ENCODE data around the gene MDC1. TPM values are rescaled to one million over a fixed set of nuclear protein-coding genes. Genes with fewer than 3 reads are reported as not detected.
"Not testable (repeated sequence)": the region's sequence is repeated elsewhere in the genome, so short reads cannot be mapped to it uniquely, and the experiment has no call there.

Gene MDC1
- polyA plus RNA-seq, 1 donor: 53.0 TPM

DNA sequence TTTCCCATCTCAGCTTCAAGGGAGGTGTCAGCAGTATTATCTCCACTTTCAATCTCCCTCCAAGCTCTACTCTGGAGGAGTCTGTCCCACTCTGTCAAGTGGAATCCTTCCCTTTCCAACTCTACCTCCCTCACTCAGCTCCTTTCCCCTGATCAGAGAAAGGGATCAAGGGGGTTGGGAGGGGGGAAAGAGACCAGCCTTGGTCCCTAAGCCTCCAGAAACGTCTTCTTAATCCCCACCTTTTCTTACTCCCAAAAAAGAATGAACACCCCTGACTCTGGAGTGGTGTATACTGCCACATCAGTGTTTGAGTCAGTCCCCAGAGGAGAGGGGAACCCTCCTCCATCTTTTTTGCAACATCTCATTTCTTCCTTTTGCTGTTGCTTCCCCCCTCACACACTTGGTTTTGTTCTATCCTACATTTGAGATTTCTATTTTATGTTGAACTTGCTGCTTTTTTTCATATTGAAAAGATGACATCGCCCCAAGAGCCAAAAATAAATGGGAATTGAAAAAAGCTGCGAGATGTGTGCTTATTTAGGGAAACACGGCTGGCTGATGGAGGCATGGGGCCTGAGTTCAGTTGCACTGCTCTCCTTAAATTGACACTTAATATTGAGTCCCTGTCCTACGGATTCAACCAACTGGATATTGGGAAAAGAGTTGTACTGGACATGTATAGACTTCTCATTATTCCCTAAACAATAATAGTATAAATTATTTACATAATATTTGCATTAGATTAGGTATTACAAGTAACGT lies 8.0 kb upstream of the MDC1 start:
- DNase-seq: no peak

DNA sequence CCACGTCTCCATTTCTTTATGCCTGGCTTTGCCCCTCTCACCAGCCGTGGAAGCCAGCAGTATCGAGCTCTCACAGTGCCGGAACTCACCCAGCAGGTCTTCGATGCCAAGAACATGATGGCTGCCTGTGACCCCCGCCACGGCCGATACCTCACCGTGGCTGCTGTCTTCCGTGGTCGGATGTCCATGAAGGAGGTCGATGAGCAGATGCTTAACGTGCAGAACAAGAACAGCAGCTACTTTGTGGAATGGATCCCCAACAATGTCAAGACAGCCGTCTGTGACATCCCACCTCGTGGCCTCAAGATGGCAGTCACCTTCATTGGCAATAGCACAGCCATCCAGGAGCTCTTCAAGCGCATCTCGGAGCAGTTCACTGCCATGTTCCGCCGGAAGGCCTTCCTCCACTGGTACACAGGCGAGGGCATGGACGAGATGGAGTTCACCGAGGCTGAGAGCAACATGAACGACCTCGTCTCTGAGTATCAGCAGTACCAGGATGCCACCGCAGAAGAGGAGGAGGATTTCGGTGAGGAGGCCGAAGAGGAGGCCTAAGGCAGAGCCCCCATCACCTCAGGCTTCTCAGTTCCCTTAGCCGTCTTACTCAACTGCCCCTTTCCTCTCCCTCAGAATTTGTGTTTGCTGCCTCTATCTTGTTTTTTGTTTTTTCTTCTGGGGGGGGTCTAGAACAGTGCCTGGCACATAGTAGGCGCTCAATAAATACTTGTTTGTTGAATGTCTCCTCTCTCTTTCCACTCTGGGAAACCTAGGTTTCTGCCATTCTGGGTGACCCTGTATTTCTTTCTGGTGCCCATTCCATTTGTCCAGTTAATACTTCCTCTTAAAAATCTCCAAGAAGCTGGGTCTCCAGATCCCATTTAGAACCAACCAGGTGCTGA lies 7.0 kb upstream of the MDC1 start:
- not testable (repeated sequence) for DNase-seq

DNA sequence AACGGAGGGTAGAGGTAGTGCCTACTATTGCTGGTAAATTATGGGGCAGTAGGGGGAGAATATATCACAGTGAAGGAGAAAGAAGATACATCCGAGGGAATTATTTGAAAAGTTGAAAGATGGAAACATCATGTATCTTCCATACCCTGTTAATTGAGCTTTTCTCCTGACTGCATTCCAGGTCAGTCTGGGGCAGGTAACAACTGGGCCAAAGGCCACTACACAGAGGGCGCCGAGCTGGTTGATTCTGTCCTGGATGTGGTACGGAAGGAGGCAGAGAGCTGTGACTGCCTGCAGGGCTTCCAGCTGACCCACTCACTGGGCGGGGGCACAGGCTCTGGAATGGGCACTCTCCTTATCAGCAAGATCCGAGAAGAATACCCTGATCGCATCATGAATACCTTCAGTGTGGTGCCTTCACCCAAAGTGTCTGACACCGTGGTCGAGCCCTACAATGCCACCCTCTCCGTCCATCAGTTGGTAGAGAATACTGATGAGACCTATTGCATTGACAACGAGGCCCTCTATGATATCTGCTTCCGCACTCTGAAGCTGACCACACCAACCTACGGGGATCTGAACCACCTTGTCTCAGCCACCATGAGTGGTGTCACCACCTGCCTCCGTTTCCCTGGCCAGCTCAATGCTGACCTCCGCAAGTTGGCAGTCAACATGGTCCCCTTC lies 6.2 kb upstream of the MDC1 start:
- DNase-seq: not testable (repeated sequence)

DNA sequence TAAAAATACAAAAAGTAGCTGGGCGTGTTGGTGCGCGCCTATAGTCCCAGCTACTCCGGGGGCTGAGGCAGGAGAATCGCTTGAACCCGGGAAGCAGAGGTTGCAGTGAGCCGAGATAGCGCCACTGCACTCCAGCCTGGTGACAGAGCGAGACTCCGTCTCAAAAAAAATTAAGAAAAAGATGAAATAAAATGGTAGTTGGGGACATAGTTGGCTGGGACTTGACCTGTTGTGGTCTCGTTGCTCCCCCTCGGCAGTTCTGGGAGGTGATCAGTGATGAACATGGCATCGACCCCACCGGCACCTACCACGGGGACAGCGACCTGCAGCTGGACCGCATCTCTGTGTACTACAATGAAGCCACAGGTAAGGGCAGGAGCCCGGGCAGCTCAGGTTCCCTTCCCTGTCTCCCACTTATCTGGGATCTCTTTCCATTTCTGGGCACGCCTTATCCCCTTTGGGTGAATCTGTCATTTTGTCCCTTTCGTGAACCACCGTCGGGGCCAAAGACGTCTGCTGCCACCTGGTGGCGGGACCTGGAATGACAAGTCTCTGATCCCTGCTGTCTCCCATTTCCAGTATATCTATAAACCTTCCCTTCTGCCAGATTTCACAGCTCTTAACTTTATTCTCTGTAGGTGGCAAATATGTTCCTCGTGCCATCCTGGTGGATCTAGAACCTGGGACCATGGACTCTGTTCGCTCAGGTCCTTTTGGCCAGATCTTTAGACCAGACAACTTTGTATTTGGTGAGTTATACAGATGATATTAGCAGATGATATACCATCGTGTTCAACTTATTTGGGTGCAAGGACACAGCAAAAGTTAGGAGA lies 5.4 kb upstream of the MDC1 start:
- peak; percentile 75 for DNase-seq

DNA sequence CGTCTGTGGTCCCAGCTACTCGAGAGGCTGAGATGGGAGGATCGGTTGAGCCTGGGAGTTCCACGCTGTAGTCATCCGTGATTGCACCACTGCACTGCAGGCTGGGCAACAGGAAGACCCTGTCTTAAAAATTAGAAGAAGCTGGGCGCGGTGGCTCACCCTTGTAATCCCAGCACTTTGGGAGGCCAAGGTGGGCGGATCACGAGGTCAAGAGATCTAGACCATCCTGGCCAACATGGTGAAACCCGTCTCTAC lies 4.9 kb upstream of the MDC1 start:
- DNase-seq: not testable (repeated sequence)

DNA sequence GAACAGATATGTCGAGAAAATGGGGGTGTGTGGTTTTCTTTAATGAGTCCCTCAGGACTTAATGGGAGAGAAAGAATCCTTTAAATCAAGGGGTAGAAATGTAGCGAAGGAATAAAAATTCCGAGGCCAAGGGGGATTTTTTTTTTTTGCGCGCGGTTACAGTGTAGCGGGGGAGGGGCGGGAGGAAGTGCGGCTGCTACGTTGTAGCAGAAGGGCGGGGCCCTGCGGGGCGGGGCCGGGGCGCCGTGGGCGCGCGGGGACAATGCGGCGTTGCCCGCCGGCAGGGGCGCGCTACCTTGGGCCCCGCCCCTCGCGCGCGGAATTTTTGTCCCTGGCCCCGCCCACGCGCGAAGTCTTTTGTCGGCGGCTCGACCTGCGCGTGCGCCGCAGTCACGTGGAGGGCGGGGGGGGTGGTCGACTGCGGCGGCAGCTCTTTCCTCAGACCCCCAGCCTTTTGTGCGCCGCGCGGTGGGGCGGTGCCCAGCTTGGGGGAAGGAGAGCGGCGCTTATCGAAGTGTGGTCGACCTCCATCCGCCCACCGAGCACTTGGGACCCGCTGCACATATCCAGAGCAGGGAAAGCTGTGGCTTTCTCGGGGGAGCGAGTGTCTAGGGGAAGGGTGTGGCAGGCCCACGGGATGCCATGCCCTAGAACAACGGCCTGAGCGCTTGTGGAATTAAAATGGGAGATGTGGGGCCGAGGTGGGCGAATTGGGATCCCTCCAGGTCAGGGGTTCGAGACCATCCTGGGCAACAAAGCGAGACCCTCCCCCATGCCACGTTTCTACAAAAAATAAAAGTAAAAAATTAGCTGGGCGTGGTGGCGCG lies 4.3 kb upstream of the MDC1 start:
- peak; percentile 89 for DNase-seq

DNA sequence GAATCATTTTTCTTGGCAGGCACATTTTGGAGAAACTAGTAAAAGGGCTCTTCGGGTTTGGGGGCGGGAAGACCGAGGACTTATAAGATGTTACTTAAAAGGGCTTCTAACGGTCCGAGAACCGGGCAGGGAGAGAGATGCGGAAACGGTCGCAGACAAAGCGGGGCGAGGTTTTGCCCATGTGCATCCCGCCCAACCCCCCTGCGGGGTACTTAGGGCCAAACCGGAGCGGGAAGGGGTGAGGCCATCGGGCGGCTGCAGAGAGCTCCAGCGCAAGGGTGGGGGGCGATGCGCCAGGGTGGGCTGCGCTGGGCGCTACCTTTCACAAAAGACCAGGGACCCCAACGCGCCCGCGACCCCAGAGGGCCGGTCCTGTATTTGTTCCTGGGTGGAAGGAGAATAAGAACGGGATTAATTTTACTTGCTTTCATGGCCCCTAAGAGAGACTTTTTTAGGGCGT lies 3.7 kb upstream of the MDC1 start:
- no peak for DNase-seq

DNA sequence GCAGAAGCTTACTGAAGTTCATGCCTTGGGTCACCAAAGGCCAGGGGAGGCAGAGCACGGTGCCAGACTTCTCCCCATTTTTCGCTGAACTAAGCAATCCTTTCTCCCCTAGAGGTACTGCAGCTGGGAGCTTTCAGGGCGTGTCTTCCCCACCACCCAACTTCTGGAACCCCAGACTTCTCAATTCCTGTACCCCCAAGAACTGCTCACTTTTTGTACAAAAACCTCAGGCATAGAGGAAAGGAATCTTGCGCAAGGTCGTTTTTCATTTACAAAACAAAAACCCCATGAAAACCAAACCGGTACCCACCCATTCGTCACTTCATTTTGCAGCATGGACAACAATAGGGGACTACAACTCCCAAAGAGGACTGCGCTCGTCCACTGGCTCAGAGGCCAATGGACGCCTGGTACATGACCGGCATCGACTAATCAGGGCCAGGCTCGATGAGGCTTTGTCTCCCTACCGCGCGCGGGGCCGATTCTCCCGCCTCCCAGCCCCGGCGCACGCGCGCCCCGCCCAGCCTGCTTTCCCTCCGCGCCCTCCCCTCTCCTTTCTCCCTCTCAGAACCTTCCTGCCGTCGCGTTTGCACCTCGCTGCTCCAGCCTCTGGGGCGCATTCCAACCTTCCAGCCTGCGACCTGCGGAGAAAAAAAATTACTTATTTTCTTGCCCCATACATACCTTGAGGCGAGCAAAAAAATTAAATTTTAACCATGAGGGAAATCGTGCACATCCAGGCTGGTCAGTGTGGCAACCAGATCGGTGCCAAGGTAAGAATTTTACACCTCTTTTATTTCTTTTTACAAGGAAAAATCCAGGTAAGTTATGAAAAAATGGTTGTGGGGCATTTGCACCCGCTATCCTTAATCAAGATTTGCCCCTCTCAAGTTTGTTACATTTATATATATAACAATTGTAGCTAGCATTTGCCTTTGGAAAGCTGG lies 3.0 kb upstream of the MDC1 start, which contains the start of gene TUBB:
Gene TUBB (plus strand): TSS at position 562 of the 947 bp plus-strand sequence. CDS start 155 bp downstream, at position 717.
- peak; percentile 97 for DNase-seq

DNA sequence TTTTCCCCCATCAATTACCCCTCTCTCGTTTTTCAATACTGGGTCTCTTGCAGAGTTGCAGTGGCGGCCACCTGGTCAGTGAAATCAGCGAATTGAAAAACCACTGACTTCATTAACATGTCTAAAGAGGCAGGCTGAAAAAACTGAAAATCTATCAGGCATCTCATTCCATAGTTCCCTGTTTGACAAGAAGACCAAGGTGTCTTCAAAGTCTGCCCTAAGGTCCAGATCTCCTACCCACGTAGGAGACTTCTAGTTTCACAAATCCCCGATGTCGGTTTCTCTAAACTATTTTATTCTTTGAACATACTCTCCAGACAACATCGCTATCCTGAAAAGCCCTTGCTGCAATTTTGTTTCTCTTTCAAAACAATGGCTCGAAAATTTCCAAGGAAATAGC lies 2.3 kb upstream of the MDC1 start:
- DNase-seq: no peak

DNA sequence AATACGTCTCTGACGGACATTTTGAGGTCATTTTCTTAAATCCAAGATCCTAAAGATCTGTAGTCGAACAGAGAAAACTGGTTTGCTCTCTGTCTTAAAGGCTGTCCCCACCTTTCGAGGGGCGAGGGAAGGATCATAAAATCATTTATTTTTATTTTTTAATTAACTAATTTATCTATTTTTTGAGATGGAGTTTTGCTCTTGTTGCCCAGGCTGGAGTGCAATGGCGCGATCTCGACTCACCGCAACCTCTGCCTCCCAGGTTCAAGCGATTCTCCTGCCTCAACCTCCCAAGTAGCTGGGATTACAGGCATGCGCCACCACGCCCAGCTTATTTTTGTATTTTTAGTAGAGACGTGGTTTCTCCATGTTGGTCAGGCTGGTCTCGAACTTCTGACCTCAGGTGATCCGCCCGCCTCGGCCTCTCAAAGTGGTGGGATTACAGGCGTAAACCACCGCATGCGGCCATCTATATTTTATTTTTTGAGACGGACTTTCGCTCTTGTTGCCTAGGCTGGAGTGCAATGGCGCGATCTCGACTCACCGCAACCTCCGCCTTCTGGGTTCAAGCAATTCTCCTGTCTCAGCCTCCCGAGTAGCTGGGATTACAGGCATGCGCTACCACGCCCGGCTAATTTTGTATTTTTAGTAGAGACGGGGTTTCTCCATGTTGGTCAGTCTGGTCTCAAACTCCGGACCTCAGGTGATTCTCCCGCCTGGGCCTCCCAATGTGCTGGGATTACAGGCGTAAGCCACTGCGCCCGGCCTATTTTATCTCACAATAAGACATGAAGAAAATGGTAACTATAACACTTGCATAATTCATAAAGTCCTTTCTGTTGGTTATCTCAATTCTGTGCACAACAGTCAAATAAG lies 1.0 kb upstream of the MDC1 start:
- DNase-seq: not testable (repeated sequence)

DNA sequence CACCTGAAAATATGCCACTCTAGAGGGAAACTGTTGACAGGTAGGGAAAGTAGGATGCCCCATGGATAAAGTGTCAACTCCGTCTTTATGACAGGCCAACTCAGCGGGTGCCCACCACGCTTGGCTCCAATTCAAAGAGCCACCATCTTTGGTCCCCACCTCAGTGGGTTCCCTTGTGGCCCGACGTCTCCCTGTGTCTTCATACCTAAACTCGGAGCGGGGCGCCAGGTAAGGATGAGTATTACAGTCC lies 277 bp downstream of the MDC1 start:
- DNase-seq: peak; percentile 20

DNA sequence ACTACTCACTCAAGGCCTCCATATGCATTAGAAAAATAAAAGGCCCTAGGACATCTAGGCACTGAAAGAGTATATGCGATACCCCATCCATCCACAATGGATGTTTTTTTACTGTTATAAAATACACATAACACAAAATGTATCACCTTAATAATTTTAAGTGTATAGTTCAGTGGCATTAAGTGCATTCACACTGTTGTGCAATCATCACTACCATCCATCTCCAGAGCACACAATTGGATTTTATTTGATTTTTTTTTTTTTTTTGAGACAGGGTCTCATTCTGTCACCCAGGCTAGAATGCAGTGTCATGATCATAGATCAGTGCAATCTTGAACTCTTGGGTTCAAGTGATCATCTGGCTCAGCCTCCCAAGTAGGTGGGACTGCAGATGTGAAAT lies 2.8 kb downstream of the MDC1 start:
- DNase-seq: no peak

DNA sequence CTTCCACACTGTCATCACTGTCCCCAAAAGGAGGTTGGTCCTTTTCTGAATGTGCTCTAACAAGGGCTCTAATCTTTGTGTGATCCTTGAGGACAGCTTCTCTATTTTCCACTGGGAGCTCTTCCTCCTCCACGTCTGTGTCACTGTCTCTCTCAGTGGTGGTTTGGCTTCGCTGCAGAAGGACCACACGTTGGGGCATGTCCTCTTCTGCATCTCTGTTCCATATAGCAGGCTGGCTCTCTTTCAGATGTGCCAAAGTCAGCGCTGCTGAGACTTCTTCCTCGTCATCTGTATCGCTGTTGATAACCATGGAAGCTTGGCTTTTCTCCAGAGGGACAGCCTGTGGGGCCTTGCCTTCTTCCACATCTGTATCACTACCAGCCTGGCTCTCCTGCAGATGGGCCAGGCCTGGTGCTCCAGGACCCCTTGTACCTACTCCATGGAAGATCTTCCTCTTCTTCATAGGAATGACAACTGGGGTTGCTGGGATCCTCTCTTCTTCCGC lies 4.6 kb downstream of the MDC1 start:
- DNase-seq: no peak

DNA sequence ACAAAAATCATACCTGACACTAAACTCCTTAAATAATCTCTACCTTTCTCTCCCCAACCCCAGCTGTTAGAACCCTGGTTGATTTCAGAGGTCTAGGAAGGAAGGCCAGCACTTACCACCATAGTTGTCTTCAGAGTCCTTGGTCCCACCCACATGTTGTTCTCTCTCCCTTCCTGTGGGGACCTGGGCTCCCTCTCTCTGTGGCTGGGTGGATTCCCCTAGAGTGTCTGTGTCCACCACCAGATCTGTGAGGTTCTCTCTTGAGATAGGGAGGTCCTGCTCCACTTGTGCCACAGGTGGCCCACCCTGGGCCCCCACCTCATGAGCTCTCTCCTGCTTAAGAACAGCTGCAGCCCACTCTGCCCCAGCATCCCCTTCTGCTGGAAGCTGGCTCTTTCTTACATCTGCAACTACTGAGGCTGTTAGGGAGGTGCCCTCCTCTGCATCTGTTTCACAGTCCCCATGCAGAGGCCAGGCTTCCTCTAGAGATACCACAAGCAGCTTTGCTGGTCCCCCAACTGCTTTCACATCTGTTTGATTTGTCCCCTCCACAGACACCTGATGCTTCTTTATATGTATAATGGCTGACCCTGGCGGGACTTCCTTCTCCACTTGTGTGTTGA lies 5.2 kb downstream of the MDC1 start:
- DNase-seq: no peak

DNA sequence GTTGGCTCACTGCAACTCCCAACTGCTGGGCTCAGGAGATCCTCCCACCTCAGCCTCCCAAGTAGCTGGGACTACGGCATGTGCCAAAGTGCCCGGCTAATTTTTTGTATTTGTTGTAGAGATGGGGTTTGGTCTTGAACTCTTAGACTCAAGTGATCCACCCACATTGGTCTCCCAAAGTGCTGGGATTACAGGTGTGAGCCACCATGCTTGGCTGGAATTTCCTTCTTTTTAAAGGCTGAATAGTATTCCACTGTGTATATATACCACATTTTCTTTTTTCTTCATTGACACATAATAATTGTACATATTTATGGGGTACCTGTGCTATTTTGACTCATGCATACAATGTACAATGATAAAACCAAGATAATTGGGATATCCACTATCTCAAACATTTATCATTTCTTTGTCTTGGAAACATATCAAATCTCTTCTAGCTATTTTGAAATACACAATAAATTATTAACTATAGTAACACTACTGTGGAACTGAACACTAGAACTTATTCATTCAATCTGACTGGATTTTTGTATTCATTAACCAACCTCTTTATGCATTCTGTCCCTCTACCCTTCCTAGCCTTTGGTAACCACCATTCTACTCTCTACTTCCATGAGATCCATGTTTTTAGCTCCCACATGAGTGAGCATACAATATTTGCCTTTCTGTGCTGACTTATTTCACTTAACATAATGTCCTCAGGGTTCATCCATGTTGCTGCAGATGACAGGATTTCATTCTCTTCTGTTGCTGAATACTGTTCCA lies 7.8 kb downstream of the MDC1 start:
- no peak for DNase-seq

DNA sequence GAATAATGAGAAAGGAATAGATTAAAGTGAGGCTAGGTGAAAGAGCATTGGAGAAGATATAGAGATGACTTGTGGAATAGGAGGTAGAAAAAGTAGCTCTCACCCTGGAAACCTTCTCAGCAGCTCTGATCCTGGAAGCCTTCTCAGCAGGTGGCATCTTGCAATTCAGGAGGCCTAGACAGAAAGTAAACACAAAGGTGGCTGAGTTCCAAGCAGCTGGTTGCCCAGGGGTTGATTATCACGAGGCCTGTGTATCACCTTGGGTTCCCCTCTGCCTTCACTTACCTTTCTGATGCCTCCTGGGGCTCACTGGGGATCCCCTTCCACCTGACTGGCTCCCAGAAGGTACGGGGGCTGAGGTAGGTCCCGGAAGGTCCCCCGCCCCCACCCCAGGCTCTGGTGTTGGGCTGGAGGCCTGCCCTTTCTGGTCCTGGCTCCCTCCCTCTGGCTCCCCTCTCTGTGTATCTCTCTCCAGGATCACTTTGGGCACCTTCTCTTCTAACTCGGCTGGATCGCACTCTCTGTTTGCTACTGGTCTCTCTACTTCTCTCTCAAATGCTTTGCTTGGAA lies 9.7 kb downstream of the MDC1 start:
- DNase-seq: no peak

DNA sequence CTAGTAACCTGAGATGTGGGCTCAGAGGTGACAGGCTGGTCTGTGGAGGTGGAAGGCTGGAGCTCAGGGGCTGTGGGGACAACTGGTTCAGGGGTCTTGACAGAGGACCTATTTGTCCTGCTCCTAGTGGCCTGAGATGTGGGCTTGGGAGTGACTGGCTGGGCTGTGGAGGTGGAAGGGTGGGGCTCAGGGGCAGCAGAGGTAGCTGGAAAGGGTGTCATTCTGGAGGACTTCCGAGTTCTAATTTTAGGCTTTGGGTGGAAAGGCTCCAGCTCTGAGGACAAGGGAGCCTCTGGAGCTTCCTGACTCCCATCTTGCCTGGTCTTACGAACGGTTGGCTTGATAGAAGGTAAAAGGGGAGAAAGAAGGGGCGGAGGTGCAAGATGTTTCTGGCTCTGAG lies 11.5 kb downstream of the MDC1 start:
- no peak for DNase-seq

Data from left kidney (tissue), 2 donors.